Stimulated activated CD4-positive, alpha-beta T cell treated with anti-CD3 and anti-CD28 coated beads, TNF-alpha, amount 100 ng/mL, for 4 hours (primary cell): ENCODE measurements around the gene SLC4A4.

Source experiments
- DNase-seq, 3 experiments: peaks; one replicate each; pipeline ENCODE4 v3.0.0-alpha.2; 2020; ENCODE audit warnings: low read depth in 3 of 3

Gene SLC4A4

GRCh38 chr4:71356924-71357663 is 18.3 kb downstream of the SLC4A4 start:
- DNase-seq: no peak

DNA sequence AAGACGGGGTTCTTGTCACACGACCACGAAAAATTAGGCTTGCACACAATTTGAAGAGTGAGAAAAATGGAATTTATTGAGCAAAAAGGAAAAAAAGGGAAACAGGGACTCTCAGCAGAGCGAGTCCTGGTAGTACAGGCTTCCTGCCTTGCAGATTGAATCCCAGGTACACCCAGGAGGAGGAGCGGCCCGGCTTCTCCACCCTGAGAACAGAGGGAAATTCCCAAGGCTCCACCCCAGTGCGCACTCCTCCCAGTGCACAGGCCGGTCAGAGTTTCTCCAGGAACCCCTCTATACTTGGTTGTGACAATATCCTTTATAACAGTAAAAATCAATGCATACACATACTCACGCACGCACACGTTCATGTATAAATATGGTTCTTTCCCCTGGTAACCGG is 22.0 kb downstream of the SLC4A4 start:
- no peak for DNase-seq

DNA sequence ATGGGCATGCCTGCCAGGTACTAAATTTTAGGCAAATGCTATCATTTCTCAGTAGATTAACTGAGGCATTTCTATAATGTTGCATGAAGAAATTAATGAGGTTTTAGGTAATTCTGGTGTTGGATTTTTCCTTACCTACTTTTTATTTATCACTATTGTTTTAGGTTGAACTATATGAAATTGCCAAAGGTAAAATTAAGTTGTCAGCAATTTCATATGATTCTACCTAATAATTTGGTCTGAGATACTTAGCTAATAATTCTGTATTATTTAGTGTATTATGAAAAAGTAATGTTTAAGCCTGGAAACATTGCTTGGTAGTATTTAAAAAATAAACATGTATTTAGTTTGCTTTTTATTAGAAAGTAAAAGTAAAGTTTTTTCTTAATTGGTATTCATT is 22.7 kb downstream of the SLC4A4 start:
- no peak for DNase-seq

- no peak for DNase-seq
Observed at GRCh38 chr4:71366766-71367165, 27.9 kb downstream of the SLC4A4 start.

GRCh38 chr4:71367546-71367945 is 28.7 kb downstream of the SLC4A4 start:
- DNase-seq: no peak

- DNase-seq: no peak
Observed at GRCh38 chr4:71368906-71369305, 30.1 kb downstream of the SLC4A4 start.

- no peak for DNase-seq
Observed at GRCh38 chr4:71369536-71369935, 30.7 kb downstream of the SLC4A4 start.

- no peak for DNase-seq
Observed at GRCh38 chr4:71375494-71375893, 36.7 kb downstream of the SLC4A4 start.

- DNase-seq: no peak
Observed at GRCh38 chr4:71377561-71377960, 38.7 kb downstream of the SLC4A4 start.

GRCh38 chr4:71379126-71379525 is 40.3 kb downstream of the SLC4A4 start:
- DNase-seq: no peak

DNA sequence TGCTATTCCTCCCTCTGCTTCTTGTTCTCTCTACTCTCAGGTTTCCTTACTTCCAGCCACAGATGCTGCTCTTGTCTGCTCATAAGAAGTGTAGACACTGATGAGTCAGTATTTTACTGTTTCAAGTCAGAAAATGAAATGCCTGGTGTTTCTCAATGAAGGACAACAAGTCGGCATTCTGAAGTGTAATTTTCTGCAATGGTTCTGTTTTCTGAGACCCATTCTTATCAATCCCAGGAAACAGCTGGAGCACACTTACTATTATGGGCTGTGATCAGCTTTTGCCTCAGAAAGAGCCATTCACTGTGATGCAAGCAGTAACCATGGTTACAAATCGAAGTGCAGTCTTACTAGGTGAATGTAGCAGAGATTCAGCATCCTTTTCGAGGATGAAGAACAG is 42.0 kb downstream of the SLC4A4 start:
- DNase-seq: no peak

GRCh38 chr4:71382125-71382899 is 43.5 kb downstream of the SLC4A4 start:
- DNase-seq: no peak

- no peak for DNase-seq
Observed at GRCh38 chr4:71382900-71383560, 44.2 kb downstream of the SLC4A4 start.

DNA sequence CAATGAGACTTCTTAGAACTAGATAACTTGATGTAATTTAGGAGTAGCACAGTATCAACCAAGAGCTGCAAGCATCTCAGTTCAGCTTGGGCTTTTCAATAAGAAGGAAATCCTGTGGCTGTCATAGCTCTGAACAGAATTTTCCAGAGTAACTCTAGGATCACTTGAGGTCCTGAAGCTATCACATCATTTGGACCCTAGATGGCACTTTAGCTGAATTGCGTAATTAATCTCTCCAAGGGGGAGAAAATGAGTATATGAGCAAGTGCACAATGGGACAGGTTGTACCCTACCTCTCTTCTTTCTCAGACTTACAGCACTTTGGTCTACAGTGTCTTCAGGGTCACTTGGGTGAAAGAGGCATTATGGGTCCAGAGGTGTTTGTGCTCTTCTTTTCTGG is 45.2 kb downstream of the SLC4A4 start:
- DNase-seq: no peak

DNA sequence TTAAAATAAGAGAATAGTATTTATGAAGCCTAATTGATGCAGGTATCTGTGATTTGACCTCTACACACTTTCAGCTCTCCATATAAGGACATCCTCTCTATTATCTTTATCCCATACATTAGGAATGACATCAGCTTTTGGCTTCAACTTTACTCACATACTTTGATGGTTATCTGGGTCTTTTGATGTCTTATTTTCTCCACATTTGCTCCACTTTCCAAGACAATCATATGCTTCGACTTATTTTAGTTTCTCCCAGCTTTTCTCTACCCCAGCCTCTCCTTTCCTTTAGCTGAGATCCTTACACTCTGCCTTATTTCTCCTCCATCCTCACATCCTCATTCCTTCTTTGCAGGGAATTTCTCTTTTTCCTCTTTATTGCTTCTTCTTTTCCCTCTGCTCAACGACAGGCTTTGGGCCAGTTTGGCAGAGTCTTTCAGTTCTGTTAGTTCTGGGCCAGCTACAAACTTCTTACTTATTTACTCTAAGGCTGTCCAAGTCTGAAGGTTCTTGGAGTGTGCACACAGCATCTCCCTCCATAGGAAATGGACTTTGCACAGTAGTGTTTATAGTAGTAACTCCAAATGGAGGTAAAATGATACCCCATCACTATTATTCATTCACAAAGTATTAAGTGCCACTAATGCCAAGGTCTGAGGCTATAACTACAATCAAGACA is 50.5 kb downstream of the SLC4A4 start:
- DNase-seq: no peak

DNA sequence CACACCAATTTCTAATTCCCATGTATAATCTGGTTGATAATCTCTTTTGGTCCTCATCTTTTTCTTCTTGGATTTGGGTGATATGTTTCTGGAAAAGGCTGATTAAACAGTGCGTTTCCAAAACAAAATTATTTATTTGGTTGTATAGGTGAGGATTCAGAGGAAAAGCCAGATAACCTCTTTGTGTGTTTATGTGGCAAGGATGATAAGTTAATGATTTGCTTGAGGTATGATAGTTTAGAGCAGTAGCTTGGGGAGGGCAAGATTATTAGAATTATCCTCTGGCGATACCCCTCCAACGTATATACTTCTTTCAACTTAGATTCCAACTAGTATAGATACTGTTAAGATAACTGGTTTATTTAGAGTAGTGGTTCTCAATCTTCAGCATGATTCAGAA is 53.3 kb downstream of the SLC4A4 start:
- DNase-seq: no peak

- DNase-seq: no peak
Observed at GRCh38 chr4:71396382-71396781, 57.6 kb downstream of the SLC4A4 start.

- DNase-seq: no peak
Observed at GRCh38 chr4:71400810-71401209, 62.0 kb downstream of the SLC4A4 start.

GRCh38 chr4:71402616-71403015 is 63.8 kb downstream of the SLC4A4 start:
- no peak for DNase-seq

- DNase-seq: no peak
Observed at GRCh38 chr4:71404049-71404448, 65.2 kb downstream of the SLC4A4 start.

DNA sequence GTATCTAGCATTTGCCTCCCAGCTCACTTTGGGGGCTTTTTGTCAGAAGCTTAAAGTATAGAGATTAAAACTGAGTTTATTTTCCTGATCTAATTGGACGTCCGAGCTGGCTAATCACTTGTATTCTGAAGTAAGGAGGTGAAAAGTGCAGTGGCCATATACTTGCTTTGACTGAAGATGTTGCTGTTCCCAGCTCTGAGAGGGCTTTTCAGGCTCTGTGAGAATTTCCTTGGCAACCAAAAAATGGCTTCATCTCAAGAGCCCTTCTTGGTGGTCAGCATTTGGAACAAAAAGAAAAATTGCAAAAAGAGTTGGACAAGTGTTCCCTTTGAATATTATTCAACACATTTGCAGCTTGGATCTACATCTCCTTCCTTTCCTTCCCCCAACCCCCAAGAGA is 67.0 kb downstream of the SLC4A4 start:
- no peak for DNase-seq

DNA sequence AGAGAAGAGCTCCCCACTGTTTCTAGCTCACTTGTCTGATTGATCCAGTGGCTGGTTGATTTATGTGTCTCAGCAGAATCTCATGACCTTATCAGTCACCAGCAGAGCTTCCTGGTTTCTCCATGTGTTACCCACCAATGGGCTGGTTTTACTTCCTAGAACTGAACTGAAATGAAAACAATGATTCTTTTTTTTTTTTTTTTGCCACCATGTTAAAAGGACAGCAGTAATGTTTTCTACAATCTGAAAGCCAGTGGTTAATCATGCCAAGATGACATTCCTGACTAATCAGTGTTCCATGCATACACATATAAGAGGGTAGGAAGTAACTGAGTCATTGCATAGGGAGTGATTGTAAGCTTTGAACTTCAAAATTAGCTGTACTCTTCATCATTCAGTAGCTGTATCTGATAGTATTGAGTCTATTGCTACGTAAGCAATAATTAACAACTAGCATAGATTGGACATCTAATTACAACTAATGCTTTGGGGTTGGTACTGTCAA is 67.7 kb downstream of the SLC4A4 start:
- DNase-seq: no peak
